ENCODE data around the gene UGT8. TPM values are rescaled to one million over a fixed set of nuclear protein-coding genes. Genes with fewer than 3 reads are reported as not detected.

UGT8 gene
- total RNA-seq, 1 experiment from 2014 or later = 15.7 TPM

DNA sequence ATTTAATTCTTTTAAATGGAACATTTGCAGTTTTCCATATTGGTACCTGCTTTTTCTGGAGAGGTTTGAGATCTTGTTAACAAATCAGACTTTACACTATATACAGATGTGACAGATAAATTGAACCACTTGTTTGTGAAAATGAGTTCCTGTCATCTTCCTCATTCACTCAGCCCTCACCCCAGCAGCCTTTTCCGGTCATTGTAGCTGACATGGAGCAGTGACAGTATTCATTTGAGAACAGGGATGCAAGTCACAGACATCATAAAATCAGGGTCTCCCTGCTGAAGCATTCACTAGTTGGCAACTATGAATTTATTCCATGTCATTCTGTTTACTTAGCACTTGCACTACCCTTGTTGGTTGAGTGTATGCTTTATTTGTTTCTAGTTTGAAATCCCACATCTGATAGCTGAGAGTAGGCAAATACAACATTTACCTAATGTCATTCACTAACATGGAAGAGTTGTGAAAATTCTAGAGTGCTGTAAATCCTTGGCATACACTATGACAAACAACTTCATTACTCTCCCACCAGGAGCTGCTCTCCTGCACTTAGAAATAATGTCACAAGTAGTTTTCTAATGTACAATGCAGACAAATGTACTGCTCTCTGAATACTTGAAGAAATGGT is 78.9 kb downstream of the UGT8 start:
- H3K27me3 ChIP-seq (ENCODE audit: insufficient read depth, low read length) = no peaks in the 10 kb centered on the region
- H3K9me3 ChIP-seq (ENCODE audit: control insufficient read depth, low read depth, low read length) = no peaks in the 10 kb centered on the region
- H3K4me2 ChIP-seq (ENCODE audit: insufficient read depth, insufficient read length, low read length) = no peak overlapping the region
- no peak overlapping the region for H2BK120ac ChIP-seq (ENCODE audit: low read depth, low read length, poor library complexity, severe bottlenecking)
- H3K4ac ChIP-seq (ENCODE audit: low read depth, low read length) = no peak overlapping the region
- no peak overlapping the region for H2BK5ac ChIP-seq (ENCODE audit: insufficient read length, low read length)
- no peak overlapping the region for H2AK5ac ChIP-seq (ENCODE audit: insufficient read length, low read length)
- no peaks in the 10 kb centered on the region for H3K9me3 Mint-ChIP-seq
- no peaks in the 10 kb centered on the region for H3K4me1 ChIP-seq (ENCODE audit: insufficient read depth, low read length)
- no peak overlapping the region for H3K23ac ChIP-seq (ENCODE audit: insufficient read length, low read depth, low read length)
- H3K79me1 ChIP-seq (ENCODE audit: insufficient read depth, low read depth, low read length, poor library complexity, severe bottlenecking) = no peaks in the 10 kb centered on the region
- no peaks in the 10 kb centered on the region for H3K23me2 ChIP-seq (ENCODE audit: insufficient read length, low read depth, low read length, poor library complexity, severe bottlenecking)
- no peak overlapping the region for H2BK20ac ChIP-seq (ENCODE audit: low read depth, low read length, poor library complexity, severe bottlenecking)
- no peak for DNase-seq
- H3K4me1 Mint-ChIP-seq = no peaks in the 10 kb centered on the region
- H2BK12ac ChIP-seq (ENCODE audit: insufficient read length, low read depth, low read length) = no peak overlapping the region
- H3K36me3 Mint-ChIP-seq (ENCODE audit: insufficient read depth in 1 of 3, low read depth in 3 of 3) = no peaks in the 10 kb centered on the region
- no peak overlapping the region for H3K14ac ChIP-seq (ENCODE audit: insufficient read depth, low read length)
- TF ChIP-seq, protein P1, sequence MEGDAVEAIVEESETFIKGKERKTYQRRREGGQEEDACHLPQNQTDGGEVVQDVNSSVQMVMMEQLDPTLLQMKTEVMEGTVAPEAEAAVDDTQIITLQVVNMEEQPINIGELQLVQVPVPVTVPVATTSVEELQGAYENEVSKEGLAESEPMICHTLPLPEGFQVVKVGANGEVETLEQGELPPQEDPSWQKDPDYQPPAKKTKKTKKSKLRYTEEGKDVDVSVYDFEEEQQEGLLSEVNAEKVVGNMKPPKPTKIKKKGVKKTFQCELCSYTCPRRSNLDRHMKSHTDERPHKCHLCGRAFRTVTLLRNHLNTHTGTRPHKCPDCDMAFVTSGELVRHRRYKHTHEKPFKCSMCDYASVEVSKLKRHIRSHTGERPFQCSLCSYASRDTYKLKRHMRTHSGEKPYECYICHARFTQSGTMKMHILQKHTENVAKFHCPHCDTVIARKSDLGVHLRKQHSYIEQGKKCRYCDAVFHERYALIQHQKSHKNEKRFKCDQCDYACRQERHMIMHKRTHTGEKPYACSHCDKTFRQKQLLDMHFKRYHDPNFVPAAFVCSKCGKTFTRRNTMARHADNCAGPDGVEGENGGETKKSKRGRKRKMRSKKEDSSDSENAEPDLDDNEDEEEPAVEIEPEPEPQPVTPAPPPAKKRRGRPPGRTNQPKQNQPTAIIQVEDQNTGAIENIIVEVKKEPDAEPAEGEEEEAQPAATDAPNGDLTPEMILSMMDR (conservative IDR thresholded peaks at IDR 0.05) = no peak
- H3T11ph ChIP-seq (ENCODE audit: low read length) = no peak overlapping the region
- H4K20me1 ChIP-seq (ENCODE audit: control insufficient read depth, insufficient read depth, insufficient read length) = no peaks in the 10 kb centered on the region
- no peak overlapping the region for H2AFZ ChIP-seq (ENCODE audit: low read length)
- no CpG with 5 or more reads among the region's 1 CpG for WGBS (ENCODE audit: extremely low coverage, insufficient read length, low lambda C conversion rate)
- no peak overlapping the region for H4K8ac ChIP-seq (replicated peaks; ENCODE audit: insufficient read length, low read depth, low read length)
- H4K5ac ChIP-seq (ENCODE audit: insufficient read length, low read depth, low read length) = no peak overlapping the region
- H3K56ac ChIP-seq (ENCODE audit: insufficient read length, low read depth, low read length) = no peak overlapping the region
- H3K27me3 Mint-ChIP-seq (ENCODE audit: low read depth) = no peaks in the 10 kb centered on the region
- H3K27ac ChIP-seq (ENCODE audit: insufficient read length, low read depth, low read length) = no peak overlapping the region
- H3K18ac ChIP-seq (ENCODE audit: insufficient read length, low read depth, low read length) = no peak overlapping the region
- H3K79me2 ChIP-seq (ENCODE audit: insufficient read depth, low read length) = no peaks in the 10 kb centered on the region
- no peak overlapping the region for H2BK15ac ChIP-seq (ENCODE audit: low read depth, low read length)
- H3K4me3 Mint-ChIP-seq = no peak overlapping the region
- H3K27ac Mint-ChIP-seq = no peak overlapping the region
- no peak overlapping the region for H3K9ac ChIP-seq (ENCODE audit: extremely low read depth, insufficient read length, low read length)
- no peak overlapping the region for H4K91ac ChIP-seq (ENCODE audit: insufficient read length, low read depth, low read length)

Data from H9 (cell line).